Activated CD8-positive, alpha-beta memory T cell treated with anti-CD3 and anti-CD28 coated beads, Interleukin-2, amount 50 U/mL, for 24 hours (primary cell): ENCODE measurements around the gene VAPB.

Experiments
- DNase-seq: peaks from one replicate; pipeline ENCODE4 v3.0.0-alpha.2; 2020; ENCODE audit errors: extremely low read depth

The VAPB gene

GRCh38 chr20:58378704-58379103 is 10.3 kb upstream of the VAPB start:
- DNase-seq: no peak

DNA sequence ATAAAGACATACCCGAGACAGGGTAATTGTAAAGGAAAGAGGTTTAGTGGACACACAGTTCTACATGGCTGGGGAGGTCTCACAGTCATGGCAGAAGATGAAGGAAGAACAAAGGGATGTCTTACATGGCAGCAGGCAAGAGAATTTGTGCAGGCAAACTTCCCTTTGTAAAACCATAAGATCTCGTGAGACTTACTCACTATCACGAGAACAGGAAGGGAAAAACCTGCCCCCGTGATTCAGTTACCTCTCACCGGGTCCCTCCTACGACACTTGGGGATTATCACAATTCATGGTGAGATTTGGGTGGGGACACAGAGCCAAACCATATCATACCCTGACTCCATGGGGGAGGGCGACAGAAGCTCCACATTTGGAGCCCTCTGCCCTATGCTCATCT is 7.4 kb upstream of the VAPB start:
- no peak for DNase-seq

DNA sequence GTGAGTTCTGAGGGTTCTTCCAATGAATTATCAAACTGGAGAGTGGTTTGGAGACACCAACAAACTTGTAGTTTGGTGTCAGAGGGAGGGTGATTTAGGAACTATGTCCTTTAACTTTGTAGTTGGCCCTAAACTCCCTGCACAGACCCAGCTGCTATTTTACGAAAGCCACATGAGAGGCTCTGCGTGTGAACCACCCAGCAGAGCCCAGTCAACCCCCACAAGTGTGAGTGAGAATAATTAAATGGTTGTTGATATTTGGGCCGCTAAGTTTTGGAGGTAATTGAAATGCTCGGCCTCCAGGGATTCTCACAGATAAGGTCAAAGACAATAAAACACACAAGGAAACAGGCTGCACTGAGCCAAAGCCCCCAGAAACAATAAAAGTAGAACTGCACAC is 6.9 kb upstream of the VAPB start:
- no peak for DNase-seq

GRCh38 chr20:58384821-58385220 is 4.2 kb upstream of the VAPB start:
- no peak for DNase-seq

- DNase-seq: no peak
Measured at GRCh38 chr20:58388028-58388601, 914 bp upstream of the VAPB start.

DNA sequence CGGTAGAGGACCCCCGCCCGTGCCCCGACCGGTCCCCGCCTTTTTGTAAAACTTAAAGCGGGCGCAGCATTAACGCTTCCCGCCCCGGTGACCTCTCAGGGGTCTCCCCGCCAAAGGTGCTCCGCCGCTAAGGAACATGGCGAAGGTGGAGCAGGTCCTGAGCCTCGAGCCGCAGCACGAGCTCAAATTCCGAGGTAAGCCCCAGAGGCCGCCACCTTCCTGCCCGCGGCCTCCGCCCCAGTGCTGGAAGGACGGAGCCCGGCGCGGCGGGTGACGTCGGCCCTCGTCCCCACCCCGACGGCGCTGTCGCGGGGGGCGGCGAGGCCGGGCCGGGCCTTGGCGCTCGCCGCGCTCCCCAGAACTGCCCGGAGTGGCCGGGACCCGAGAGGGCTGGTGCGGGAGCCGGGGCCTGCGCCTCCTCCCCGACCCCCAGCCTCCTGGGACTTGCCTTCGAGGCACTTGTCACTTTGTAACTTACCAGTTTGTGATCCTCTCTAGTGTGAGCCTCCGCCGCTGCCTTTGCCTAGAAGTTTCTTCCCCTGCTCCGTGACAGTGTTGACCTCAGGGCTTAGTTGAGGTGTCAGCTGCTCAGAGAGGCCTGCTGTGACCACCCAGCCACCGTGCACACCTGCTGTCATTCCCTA is 417 bp downstream of the VAPB start:
- DNase-seq: no peak

DNA sequence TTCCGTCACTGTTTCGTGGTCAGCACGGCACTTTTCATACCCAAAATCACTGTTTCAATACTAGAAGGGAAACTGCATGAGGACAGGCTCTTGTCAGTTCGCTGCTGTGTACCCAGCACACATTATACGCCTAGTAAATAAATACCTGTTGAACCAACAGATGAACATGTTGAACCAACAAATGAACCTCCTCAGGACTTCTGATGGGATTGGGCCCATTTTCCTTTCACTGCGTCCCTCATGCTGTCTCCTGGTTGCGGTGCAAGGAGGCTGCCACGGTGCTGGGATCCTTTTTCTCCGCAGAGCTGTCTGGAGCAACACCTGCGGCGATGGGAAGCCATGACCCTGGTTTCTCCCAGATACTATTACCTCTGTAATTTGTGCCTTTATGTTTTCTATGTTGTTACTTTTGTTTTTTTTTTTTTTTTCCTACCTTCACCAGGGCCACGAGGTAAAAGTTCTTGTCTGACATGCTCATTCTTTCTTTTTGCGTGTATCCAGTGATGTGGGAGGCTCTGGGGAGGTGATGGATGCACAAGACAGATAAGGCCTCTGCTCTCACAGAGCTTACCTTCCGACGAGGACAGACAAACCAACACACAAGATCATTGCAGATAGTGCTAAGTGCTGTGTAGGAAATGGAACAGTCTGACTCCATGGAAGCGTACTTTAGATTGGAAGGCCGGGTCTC is 1.1 kb downstream of the VAPB start:
- no peak for DNase-seq

- DNase-seq: no peak
Measured at GRCh38 chr20:58390659-58391035, 1.6 kb downstream of the VAPB start.

DNA sequence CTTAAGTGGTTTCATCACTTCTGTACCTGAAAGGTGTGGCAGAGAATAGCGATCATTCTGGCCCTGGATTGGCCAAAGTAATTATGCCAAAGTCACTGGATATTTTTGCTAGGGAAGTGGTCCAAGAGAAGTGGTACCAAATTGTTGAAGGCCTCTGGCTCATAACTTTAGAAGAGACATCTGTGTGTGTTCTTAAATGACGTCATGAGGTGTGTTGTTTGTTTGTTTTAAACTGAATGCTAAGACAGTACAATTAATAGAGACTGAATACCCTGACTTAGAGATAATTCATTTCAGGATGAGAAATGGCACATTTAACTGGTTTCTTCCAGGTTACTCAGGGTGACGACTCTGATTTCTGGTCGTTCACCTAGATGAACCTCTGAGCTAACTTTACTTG is 3.3 kb downstream of the VAPB start:
- DNase-seq: no peak

DNA sequence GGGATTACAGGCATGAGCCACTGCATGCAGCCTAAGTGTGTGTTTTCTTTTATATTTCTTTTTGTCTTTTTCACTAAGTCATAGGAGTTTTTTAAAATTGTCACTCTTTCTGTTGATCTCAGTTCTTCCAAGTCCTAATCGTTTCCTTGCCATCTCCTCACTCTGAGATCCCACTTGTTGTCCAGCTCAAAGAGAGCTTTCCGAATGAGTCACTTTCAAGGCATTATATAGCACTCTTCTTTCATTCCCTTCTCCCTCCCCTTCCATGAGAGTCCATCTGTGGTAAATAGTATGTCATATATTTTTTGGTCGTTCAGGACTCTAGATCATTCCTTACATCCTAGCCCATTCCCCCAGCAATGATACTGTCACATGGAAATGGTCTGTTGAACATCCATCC is 4.3 kb downstream of the VAPB start:
- no peak for DNase-seq

DNA sequence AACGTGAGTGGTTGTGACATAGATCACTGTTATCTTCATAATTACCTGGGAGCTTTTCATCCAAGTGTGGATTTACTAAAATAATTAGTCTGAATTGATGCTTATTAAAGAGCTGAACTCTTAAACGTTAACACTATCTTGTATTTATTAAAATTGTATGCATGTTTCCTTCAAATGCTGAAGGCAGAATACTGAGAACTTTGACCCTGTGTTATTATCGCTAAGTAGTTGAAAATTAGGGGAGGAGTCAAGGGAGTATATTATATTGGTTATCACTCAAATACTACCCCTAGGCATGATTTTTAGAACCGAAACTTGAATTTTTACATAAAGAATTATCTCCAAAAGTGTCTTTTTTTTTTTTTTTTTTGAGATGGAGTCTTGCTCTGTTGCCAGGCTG is 5.8 kb downstream of the VAPB start:
- DNase-seq: no peak

DNA sequence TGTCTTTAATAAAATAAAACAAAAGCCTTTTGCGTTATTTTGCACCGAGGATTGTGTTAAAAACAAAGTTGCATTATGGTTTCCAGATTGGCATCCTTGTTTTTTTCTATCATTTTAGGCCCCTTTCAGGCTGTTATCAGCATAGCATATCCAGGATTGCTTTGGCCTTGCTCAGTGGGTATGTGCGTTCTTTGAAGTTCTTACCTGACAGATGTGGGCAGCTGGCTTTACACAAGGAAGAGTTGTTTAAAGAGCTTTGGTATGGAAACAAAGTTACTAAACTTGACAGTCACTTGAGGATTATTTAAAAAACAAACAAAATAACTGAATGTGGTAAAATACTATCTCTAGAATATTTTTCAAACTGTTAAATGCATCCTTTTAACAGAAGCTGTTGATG is 6.6 kb downstream of the VAPB start:
- DNase-seq: no peak

- DNase-seq: no peak
Measured at GRCh38 chr20:58397429-58397828, 8.4 kb downstream of the VAPB start.

DNA sequence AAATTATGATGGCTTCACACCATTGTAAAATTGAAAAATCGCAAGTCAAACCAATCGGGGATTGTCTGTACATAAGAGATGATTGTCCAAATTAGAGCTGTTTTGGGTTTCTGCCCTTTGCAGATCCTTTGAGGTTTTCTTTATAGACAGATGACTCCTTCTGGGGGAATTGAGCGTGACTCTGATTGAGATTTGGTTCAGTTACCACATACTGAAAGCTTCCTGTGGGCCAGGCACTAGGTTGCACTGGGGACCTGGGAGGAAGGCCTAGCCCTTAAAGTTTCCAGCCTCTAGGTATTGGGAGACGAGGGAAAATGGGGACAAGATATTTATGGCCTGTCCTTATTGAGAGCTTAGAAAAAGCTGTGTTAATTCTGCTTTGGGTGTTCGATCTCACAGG is 9.2 kb downstream of the VAPB start:
- DNase-seq: no peak

DNA sequence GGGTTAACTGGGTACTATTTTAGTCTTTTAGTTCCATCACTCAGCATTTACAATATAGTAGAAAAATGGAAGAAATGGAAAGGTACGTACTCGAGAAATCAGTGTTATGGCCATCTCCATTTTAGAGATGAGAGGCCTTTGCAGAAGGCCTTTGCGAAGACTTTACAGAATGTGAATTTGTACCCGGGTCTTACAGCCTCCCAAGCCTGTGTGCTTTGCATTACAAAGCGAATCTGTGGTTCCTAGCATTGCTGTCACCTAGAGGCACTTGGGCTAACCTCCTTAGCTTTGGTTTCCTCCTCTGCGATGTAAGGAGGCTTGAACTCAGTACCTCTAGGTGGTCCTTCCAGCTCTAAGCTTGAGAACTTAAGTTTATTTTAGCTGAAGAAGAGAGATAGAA is 10.9 kb downstream of the VAPB start:
- no peak for DNase-seq

- DNase-seq: no peak
Measured at GRCh38 chr20:58401162-58401561, 12.1 kb downstream of the VAPB start.

- DNase-seq: no peak
Measured at GRCh38 chr20:58402305-58402704, 13.3 kb downstream of the VAPB start.

- no peak for DNase-seq
Measured at GRCh38 chr20:58402827-58403226, 13.8 kb downstream of the VAPB start.

GRCh38 chr20:58403272-58403671 is 14.2 kb downstream of the VAPB start:
- DNase-seq: no peak

DNA sequence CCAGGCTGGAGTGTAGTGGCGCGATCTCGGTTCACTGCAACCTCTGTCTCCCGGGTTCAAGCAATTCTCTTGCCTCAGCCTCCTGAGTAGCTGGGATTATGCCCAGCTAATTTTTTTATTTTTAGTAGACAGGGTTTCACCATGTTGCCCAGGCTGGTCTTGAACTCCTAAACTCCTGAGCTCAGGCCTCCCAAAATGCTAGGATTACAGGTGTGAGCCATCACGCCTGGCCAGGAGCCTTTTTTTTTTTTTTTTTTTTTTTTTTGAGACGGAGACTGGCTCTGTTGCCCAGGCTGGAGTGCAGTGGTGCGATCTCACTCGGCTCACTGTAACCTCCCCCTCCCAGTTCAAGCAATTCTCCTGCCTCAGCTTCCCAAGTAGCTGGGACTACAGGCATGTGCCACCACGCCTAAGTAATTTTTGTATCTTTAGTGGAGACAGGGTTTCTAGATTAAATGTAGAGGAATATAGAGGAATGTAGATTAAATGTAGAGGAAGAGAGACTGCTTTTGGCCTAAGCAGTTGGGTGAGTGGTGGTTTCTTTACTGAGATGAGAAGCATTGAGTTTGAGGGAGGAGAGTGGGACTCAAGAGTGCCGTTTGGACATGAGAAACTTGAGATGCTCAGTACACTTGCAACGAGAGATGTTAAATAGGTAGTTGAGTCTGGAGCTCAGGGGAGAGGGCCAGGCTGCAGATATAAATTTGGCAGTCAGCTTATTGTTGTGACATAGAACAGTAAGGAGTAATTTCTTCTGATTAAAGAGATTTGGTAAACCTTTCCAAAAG is 16.7 kb downstream of the VAPB start:
- DNase-seq: no peak

GRCh38 chr20:58406422-58407001 is 17.5 kb downstream of the VAPB start:
- no peak for DNase-seq

- no peak for DNase-seq
Measured at GRCh38 chr20:58407201-58407873, 18.3 kb downstream of the VAPB start.
